Esophagus mucosa (tissue), 1 donor: ENCODE measurements around the gene DCTPP1. TPM values are rescaled to one million over a fixed set of nuclear protein-coding genes. Genes with fewer than 3 reads are reported as not detected.

Experiments used
- ATAC-seq: fragments of 200-7000 bp; cut with Tn5 transposase; one replicate; pipeline ENCODE4 v1.9.1; 2020
- total RNA-seq: library from RNA; stranded (reverse); gene quantifications from one replicate; pipeline ENCODE4 v1.2.4, GENCODE V29; 2023
- donor health status: DM: yes; HTN: yes; CAD: no.

The DCTPP1 gene
- total RNA-seq, 1 donor from 2014 or later, result 49.0 TPM

DNA sequence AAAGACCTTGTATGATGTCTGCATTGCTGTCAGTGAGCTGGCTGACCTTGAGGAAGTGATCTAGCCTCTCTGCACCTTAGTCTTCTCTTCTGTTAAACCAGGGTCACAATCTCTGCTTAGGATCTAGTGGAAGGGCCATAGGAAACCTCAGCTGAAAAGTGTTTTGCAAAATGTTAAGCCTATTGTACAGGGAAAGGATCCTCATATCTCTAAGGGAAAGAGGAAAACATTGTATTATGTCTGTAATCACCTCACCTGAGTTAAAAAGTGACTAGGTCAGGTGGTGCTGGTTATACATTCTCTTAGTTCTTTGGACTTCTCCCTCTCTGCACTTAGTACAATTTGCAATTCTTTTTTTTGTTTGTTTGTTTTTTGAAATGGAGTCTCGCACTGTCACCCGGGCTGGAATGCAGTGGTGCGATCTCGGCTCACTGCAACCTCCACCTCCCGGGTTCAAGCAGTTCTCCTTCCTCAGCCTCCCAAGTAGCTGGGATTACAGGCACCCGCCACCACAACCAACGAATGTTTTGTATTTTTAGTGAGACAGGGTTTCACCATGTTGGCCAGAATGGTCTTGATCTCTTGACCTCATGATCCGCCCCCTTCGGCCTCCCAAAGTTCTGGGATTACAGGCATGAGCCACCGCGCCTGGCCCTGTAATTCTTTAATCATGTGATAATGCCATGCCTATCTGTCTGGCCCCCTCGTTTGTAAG lies 17.8 kb upstream of the DCTPP1 start:
- ATAC-seq, result no peak

DNA sequence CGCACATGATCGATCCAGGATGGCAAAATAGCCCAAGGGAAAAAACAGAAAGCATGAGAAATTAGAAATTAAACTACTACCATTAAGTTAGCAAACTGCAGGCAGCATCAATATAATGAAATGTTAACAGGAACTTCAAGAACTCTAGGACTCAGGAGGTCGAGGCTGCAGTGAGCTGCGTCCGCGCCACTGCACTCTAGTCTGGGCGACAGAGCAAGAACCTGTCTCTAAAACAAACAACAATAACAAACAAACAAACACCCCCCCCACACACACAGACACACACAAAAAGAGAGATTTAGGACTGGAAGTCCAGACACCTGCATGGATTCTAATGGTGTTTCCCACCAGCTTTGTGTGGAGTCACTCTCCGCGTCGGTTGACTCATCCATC lies 16.4 kb upstream of the DCTPP1 start:
- ATAC-seq, result no peak

DNA sequence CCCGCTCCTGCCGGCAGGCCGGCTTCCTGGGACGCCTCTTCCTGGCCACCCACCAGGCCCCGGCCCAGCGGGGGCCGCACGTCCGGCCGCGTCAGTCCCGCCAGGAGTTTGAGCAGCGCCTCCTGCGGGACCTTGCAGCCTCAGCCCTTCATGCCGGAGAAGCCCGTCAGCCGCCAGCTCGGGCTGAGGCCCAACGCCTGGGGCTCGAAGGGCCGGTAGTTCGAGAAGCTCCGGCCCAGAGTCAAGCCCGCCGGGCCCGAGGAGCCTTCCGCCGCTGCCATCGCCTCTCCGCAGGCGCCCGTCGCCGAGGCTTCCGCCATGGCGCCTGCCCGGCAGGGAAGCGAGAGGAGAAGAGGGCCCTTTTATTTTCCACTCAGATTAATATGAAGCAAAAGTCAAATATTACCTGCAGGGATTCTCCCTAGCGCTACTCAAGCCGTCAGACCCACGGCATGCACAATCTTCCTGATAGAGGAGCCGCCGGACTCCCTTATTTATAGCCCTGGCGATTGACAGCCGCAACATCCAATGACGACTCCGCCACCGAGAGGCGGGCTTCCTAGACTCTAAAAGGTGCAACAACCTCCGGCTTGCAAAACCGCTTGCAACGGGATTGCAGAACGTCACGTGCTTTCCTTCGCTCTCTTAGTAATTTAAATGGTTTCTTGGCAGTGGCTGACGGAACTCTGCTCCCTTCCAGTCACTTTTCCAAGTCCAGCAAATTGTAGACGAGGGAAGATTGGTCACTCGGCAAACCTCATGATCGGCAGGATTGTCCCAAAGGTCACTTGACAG lies 15.8 kb upstream of the DCTPP1 start, which contains the start of gene SEPHS2:
Gene SEPHS2, minus strand, starts transcription at position 467 of the 795 bp plus-strand sequence. Its CDS starts 147 bp downstream, at position 320.
- ATAC-seq, result peak; percentile 95

DNA sequence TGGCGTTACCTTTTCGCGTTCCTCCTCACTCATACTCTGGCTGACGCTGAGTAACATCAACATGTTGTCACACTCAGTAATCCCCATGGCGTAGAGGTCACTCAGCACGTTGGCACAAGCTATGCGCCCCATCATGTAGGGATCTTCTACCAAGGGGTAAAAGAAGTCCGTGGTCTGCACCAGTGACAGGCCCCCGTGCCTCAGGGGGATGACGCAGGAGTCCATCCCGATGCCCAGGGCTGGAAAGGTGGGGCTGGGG lies 15.2 kb upstream of the DCTPP1 start:
- ATAC-seq, result peak; percentile 57

DNA sequence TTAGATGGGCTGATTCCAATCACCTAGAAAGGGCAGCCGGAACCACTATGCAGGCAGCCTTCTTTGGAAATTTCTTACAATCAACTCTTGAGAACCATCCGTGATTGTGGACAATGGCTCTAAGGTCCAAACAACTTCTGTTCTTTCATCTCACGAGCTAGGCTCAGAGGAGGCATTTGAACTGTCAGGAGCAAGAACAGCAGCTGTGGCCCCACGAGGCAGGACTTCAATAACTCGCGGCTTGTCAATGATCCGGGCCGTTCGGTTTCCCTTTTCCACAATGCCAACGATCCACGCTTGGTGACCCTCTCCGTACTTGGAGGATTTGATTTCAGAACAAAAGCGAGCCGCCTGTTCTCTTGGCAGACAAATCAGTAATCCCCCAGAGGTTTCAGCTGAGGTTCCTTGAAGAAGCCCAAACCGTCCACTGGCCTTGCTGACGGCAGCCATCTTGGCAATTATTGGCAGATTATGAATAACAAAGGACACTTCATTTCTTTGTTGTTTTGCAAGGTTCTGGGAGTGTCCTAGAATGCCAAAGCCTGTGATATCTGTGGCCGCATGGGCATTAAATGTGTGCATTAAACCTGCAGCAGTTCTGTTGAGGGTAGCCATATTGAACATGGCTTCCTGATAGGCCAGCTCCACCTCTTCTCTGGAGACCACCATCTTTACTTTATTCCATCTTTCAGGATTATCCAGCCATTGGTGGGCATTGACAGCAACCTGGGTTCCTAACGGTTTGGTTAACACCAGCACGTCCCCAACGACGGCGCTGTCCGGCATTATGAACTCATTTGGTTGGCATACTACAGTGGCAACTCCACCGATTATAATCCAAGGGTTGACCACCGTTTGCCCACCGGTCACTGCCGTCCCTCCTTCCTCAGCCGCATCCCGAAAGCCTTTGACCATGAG lies 14.7 kb upstream of the DCTPP1 start:
- ATAC-seq, result no peak

DNA sequence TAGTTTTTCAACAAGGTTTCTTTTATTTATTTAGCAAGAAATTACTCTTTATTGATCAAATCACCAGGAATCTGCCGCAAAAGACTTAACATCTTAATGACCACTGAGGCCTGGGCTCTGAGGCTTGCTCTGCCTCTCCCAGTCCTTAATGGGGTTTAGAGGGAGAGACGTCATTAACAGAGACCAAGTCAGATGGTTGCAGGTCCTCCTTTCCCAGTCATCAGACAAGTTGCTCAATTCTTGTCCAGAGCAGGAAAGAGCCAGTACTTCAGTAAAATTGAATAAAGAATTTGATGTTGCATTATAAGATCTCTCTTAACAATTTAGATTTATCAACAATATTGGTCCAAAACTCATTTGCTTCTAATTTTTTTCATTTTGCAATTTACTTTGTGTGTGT lies 13.8 kb upstream of the DCTPP1 start:
- ATAC-seq, result no peak

DNA sequence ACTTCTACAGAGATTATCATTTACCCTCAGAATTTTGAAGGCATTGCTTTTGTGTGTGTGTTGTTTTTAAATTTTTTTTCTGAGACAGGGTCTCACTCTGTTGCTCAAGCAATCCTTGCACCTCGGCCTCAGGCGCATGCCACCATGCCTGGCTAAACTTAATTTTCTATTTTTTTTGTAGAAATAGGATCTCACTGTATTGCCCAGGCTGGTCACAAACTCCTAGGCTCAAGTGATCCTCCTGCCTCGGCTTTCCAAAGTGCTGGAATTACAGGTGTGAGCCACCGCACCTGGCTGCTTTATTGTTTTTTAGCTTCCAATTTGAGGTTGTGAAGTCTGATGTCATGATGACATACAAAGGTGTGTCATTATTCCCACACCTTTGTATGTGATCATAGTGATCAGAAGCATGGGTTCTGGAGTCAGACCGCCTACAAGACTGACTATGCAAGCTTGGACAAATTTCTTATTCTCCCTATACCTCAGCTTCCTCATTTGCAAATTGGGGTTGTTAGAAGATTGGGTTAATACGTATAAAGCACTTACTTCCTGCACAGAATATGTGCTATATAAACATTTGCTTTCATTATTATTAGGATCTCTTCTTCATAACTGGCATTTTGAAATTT lies 10.0 kb upstream of the DCTPP1 start:
- ATAC-seq, result peak; percentile 52

DNA sequence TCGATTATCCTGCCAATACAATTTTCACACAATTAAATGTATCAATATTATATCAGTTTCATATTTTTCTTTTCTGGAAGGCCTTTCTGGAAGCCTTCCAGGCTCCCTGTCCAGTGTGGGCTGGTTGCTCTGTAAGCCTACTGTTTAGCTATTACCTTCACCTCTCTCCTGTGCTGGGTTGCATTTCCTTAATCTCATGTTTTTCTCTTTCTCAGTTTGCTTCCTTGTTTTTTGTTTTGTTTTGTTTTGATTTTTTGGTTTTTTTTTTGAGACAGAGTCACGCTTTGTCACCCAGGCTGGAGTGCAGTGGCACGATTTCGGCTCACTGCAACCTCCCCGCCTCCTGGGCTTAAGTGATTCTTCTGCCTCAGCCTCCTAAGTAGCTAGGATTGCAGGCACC lies 9.0 kb upstream of the DCTPP1 start:
- no peak for ATAC-seq

DNA sequence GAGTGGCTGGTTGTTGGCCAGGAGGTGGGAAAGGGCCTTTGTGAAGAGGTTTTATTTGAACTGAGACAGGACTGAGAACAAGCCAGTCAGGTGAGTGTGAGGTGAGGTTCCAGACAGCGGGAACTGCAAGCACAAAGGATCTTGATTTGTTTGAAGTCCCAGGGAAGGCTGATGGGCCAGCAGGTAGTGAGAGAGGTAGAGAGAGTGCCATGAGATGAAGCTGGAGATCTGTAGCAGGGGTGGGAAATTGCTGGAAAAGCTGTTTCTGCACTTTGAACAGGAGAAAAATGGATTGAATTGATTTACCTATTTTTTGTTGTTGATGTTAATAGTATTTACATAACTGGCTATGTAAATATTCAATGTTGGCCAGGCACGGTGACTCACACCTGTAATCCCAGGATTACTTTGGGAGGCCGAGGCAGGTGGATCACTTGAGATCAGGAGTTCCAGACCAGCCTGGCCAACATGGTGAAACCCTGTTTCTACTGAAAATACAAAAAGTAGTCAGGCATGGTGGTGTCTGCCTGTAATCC lies 7.7 kb upstream of the DCTPP1 start:
- peak; percentile 36 for ATAC-seq

DNA sequence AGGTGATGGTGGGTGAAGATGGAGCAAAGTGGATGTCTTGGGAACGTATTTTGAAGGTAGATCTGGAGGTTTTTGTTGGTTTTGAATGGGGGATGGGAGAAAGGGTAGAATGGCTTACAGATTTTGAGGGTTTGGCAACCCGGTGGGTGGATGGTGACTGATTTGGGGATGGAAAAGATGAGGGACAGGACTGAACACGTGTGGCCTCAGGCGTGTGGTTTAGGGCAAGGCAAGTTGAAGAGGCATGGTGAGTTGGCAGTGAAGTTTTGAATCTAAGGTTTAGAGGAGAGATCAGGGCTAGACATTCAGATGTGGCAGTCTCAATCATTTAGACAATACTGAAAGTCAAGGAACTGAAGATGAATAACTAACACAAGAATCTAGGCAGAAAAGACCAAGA lies 5.0 kb upstream of the DCTPP1 start:
- no peak for ATAC-seq

DNA sequence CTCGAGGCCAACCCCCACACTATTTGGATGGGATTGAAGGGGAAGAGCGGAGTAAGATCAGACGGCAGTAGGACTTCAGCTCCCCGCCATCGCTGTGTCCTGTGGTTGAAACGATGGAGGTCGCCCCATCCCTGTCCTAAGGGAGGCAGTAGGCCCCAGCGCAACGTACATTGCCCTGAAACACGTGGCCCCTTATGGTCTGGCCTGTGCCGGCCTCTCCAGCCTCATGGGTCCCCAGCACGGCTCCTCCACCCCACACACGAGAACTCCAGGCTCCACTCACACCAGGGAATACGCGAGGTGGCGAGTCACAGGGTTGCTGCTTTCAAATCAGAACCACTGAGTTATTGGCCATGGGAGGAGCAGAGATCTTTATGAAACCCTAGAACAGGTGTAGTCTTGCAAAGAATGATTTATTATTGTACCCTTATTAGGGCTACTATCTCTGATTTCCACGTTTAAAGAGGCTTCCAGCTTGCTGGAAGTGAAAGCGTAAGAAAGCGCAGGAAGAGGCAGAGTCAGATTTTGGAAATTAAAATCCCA lies 669 bp upstream of the DCTPP1 start:
- ATAC-seq, result peak; percentile 22

DNA sequence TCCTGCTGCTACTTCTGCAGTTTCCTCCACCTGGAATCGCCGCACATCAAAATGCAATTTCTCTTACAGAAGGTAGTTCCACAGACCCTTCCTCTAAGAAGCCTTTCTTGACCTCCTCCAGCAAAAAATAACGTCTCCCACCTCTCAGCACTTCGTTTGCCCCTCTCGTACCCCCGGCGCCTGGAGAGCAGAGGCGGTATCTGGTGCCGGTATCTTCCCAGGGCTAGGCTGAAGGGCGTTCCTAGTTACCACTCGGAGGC lies 482 bp downstream of the DCTPP1 start:
- no peak for ATAC-seq

DNA sequence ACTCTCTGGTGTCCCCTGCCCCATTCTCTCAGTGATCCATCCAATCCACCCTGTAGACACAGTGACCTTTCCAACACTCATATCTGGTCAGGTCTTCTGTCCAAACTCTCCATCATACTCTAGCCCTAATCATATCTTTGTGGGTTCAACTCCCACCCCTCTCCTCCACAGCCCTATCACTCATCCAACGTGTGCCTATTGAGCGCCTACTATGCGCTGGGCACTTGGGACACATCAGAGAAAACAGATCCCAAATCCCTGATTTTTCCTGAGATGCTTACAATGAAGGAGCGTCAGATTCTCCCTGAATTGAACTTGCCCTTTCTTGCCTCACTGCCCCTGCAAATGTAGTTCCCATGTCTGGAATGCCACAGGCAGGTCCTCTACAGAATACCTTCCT lies 1.8 kb downstream of the DCTPP1 start:
- no peak for ATAC-seq

DNA sequence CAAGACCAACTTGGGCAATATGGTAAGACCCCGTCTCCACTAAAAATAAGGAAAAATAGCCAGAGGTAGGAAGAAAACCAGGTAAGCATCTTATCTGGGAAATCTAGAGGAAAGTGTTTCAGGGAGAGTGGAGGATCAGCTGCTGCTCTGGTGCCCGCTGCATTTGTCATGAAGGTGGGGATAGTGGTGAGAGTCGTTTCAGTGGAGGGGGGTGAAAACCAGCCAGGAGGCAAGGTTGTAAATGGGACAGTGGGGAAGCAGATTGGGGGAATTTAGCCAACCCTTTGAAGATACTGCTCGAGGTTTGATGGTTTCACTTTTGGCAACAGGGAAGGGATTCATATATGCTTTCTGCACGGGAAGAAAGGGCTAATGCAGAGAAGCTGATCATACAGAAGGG lies 8.8 kb downstream of the DCTPP1 start:
- ATAC-seq, result no peak

DNA sequence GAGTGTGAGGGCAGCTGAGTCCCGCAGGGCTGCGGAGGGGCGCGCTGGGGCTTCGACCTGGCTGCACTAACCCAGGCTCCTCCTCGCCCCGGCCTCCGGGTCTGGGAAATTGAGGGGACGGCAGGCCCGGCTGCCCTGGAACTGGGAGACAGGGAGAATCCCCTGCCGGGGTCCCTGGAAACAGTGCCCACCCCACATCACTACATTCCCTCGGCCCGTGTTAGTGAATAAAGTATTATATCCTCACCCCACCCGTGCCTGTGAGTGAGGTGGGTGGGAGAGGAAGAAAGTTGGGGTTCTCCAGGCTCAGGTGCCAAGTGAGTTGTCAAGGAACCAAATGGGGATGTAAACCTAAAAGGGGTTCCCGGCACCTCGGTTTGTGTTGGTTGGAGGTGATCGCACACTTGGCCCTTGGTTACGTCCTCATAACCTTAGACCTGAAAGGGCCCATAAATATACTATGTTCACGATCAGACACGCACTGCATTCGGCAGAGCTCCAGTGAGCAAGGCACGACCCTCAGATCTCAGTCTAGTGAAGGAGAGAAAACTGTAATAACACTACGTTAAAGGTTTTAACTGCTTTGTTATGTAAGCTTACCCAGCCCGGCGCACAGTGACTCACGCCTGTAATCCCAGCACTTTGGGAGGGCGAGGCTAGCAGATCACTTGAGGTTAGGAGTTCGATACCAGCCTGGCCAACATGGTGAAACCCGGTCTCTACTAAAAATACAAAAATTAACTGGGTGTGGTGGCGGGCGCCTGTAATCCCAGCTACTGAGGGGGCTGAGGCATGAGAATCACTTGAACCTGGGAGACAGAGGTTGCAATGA lies 11.3 kb downstream of the DCTPP1 start:
- ATAC-seq, result no peak

DNA sequence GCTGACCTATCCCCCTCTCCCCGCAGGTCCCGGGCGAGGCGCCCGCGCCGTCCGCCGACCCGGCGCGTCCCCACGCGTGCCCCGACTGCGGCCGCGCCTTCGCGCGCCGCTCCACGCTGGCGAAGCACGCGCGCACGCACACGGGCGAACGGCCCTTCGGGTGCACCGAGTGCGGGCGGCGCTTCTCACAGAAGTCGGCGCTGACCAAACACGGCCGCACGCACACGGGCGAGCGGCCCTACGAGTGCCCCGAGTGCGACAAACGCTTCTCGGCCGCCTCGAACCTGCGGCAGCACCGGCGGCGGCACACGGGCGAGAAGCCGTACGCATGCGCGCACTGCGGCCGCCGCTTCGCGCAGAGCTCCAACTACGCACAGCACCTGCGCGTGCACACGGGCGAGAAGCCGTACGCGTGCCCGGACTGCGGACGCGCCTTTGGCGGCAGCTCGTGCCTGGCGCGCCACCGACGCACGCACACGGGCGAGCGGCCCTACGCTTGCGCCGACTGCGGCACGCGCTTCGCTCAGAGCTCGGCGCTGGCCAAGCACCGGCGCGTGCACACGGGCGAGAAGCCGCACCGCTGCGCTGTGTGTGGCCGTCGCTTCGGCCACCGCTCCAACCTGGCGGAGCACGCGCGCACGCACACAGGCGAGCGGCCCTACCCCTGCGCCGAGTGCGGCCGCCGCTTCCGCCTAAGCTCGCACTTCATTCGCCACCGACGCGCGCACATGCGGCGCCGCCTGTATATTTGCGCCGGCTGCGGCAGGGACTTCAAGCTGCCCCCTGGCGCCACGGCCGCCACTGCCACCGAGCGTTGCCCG lies 12.1 kb downstream of the DCTPP1 start:
- ATAC-seq, result peak; percentile 97

DNA sequence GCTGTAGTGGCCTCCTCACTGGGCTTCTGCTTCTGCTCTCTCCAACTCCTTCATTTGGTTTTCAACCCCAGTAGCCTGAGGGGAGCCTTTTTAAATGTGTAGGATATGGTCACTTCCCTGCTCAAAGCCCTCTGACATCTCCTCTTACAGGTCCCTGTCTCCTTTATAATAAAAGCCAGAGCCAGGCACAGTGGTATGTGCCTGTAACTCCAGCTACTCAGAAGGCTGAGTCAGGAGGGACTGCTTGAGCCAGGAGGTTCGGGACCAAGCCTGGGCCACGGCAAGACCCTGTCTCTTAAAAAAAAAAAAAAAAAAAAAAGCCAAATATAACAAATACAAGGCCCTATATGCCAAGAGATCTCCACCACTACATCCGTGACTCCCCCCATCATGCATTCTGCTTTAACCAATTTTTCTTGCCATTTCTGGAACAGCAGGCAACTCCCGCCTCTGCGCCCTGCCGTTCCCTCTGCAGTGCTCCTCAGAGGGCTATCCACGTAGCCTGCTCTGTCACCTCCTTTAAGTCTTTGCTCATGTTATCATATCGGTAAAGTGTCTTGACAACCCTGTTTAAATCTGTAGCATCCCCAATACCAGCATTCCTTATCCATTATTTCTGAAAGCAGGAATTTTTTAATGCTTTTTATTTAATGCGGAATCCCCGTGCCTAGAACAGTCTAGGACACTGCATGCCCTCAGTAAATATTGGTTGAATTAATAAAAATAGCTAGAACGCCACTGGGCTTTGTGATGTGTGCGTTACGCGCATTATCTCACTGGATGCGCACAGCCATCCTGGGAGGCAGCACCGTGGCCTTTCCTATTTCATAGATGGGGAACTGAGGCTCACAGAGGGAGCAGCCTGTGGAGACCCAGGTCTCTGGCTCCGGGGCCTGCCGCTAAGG lies 13.0 kb downstream of the DCTPP1 start:
- no peak for ATAC-seq

DNA sequence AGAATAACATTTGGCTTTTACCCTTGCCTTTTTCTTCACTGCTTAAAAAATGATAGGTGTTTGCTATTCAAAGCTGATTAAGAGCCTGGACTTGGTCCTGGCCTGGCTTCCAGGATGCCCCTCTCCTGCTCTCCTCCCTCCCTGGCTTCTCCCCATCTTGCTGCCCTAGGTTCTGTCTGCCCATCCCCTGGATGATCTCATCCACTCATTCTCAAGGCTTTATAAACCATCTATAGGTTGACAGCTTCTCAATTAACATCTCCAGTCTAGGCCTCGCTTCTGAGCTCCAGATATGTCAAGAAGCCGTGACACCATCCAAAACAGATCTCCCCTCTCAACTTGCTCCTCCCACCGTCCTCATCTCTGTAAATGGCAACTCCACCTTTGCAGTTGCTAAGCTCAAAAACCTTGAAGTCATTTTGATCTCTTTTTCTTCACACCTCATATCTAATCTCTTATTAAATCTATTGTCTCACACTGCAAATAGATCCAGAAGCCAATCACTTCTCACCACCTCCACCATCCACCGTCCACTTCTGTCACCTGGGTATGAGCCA lies 13.7 kb downstream of the DCTPP1 start:
- ATAC-seq, result no peak

DNA sequence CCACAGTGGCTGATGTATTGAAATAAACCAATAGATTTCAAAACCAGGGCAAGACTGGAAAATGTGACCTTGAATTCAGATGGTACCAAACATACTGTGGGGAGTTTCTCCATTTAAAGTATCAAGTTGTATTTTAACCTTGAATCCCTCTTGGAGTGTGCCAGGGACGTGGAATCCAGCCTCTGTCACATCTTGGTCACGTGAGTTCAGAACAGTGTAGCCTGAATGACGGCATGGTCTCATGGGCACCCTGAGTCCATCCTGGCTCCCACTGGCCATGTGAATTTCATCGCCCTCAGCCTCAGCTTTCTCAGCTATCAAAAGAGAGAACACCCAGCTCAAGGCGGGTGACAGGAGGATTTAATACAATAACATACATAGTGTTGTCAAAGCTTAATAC lies 15.7 kb downstream of the DCTPP1 start:
- ATAC-seq, result no peak
